GM13976 (cell line): ENCODE data around the gene IL17C.
"Not testable (repeated sequence)": the region's sequence is repeated elsewhere in the genome, so short reads cannot be mapped to it uniquely, and the experiment has no call there.

Experiments
- DNase-seq: peaks from one replicate; pipeline ENCODE4 v3.0.0; 2012; ENCODE audit warnings: low spot score
- CTCF ChIP-seq: IDR thresholded peaks from 2 replicates; pipeline ENCODE4 v1.5.1; 2012; ENCODE audit warnings: borderline replicate concordance, mild to moderate bottlenecking; ENCODE audit not compliant: insufficient read depth; ENCODE audit errors: extremely low read depth, missing control alignments, control extremely low read depth
- in situ Hi-C: fragments of 300-500 bp; cut with MboI; formaldehyde crosslinking; loops from one replicate; pipeline ENCODE4 v1.12.0; 2022; ENCODE audit warnings: low sequenced_read_pairs, mixed read lengths, inconsistent platforms; ENCODE audit not compliant: unreplicated experiment

Gene IL17C

GRCh38 chr16:88608076-88608475, 30.3 kb upstream of the IL17C start:
- TF ChIP-seq CTCF = no peak
- in situ Hi-C loops = no loop called here

GRCh38 chr16:88609426-88609825, 28.9 kb upstream of the IL17C start:
- DNase-seq, in situ Hi-C loops: not testable (repeated sequence)

More at GRCh38 chr16:88608076-88608475, 30.3 kb upstream of the IL17C start:
- DNase-seq = no peak

- no peak for DNase-seq
- in situ Hi-C loops = no loop called here
Measured at GRCh38 chr16:88610080-88610479, 28.3 kb upstream of the IL17C start.

GRCh38 chr16:88610909-88611812, 27.2 kb upstream of the IL17C start:
- in situ Hi-C loops = no loop called here
- TF ChIP-seq CTCF = no peak
- DNase-seq = no peak

More at GRCh38 chr16:88610080-88610479, 28.3 kb upstream of the IL17C start:
- TF ChIP-seq CTCF = no peak

GRCh38 chr16:88613293-88613692, 25.1 kb upstream of the IL17C start:
- TF ChIP-seq CTCF = no peak
- in situ Hi-C loops = no loop called here

GRCh38 chr16:88613911-88614817, 24.2 kb upstream of the IL17C start:
- in situ Hi-C loops = no loop called here
- no peak for TF ChIP-seq CTCF
- no peak for DNase-seq

More at GRCh38 chr16:88613293-88613692, 25.1 kb upstream of the IL17C start:
- DNase-seq = no peak
